CD4-positive, alpha-beta T cell (primary cell): ENCODE results near the gene OSBPL10. TPM values are rescaled to one million over a fixed set of nuclear protein-coding genes. Genes with fewer than 3 reads are reported as not detected.
"Not testable (repeated sequence)": the region's sequence is repeated elsewhere in the genome, so short reads cannot be mapped to it uniquely, and the experiment has no call there.

Source experiments
- ATAC-seq: fragments of 200-7000 bp; cut with Tn5 transposase; one replicate; pipeline ENCODE4 v1.10.0; 2022; ENCODE audit warnings: mild to moderate bottlenecking; ENCODE audit not compliant: poor library complexity
- CTCF ChIA-PET: fragments of 350-600 bp; sonication (Branson Sonifier 250); formaldehyde crosslinking; loops from one replicate; lab custom pipeline; 2021; ENCODE audit warnings: antibody characterized with exemption, inconsistent platforms; lab: Charles Lee
- POLR2A ChIA-PET: fragments of 350-600 bp; sonication (Branson Sonifier 250); formaldehyde crosslinking; loops from one replicate; lab custom pipeline; 2021; ENCODE audit warnings: antibody characterized with exemption, inconsistent platforms; lab: Charles Lee
- DNase-seq, 14 experiments: peaks; one replicate each; pipeline ENCODE4 v3.0.0-alpha.2; 2013 to 2020; ENCODE audit warnings: mixed read lengths in 2 of 14
- H3K27ac ChIP-seq, 2 donors: one replicate each; pipeline versions ENCODE4 v1.5.1 to v1.7.0; 2013; ENCODE audit warnings: low read length in 2 of 2, low read depth in 1 of 2, mild to moderate bottlenecking in 1 of 2
- H3K27me3 ChIP-seq, 2 experiments: 1 replicate in 1 of 2; 2 replicates in 1 of 2; pipeline versions ENCODE4 v1.6.1 to v1.7.0; 2013; ENCODE audit warnings: low read length in 2 of 2, control low read depth in 1 of 2, mild to moderate bottlenecking in 1 of 2, moderate library complexity in 1 of 2; ENCODE audit not compliant: insufficient read depth in 2 of 2, control insufficient read depth in 1 of 2
- H3K36me3 ChIP-seq: one replicate; pipeline ENCODE4 v1.6.1; 2013; ENCODE audit warnings: low read length, control low read depth; ENCODE audit not compliant: insufficient read depth
- H3K4me1 ChIP-seq: one replicate; pipeline ENCODE4 v1.6.1; 2013; ENCODE audit warnings: low read length, control low read depth; ENCODE audit not compliant: insufficient read depth
- H3K4me3 ChIP-seq: one replicate; pipeline ENCODE4 v1.5.1; 2013; ENCODE audit warnings: mild to moderate bottlenecking, low read length, moderate library complexity
- H3K9me3 ChIP-seq, 2 experiments: 1 replicate in 1 of 2; 2 replicates in 1 of 2; pipeline versions ENCODE4 v1.6.1 to v1.7.0; 2013; ENCODE audit warnings: low read length in 2 of 2, mild to moderate bottlenecking in 2 of 2, control low read depth in 1 of 2, moderate library complexity in 1 of 2; ENCODE audit not compliant: control insufficient read depth in 1 of 2, insufficient read depth in 1 of 2
- H3K27ac Mint-ChIP-seq: one replicate; pipeline ENCODE4 v1.8.0; 2020; ENCODE audit warnings: mixed read lengths
- H3K27me3 Mint-ChIP-seq: one replicate; pipeline ENCODE4 v1.8.0; 2021; ENCODE audit warnings: mixed read lengths
- H3K36me3 Mint-ChIP-seq: one replicate; pipeline ENCODE4 v1.8.0; 2021; ENCODE audit warnings: low read depth, mixed read lengths
- H3K4me1 Mint-ChIP-seq: one replicate; pipeline ENCODE4 v1.8.0; 2021; ENCODE audit warnings: low read depth, mixed read lengths
- H3K4me3 Mint-ChIP-seq: one replicate; pipeline ENCODE4 v1.8.0; 2020; ENCODE audit warnings: mild to moderate bottlenecking, mixed read lengths
- H3K9me3 Mint-ChIP-seq: one replicate; pipeline ENCODE4 v1.8.0; 2020; ENCODE audit warnings: mixed read lengths
- CTCF ChIP-seq: fragments of 200-600 bp; IDR thresholded peaks from one replicate; pipeline ENCODE4 v1.8.0; 2022; ENCODE audit warnings: antibody characterized with exemption, mild to moderate bottlenecking
- intact Hi-C, 2 experiments: fragments of 100-400 bp; cut with DNase I in 1 of 2; cut with micrococcal nuclease in 1 of 2; formaldehyde crosslinking; loops; one replicate each; pipeline versions ENCODE4 v1.15.1 to v1.9.0; 2023 to 2025; cut with DNase I, micrococcal nuclease
- total RNA-seq, 174 experiments: library from RNA in 2 of 174; stranded (reverse) in 2 of 174; gene quantifications; one replicate each; pipeline ENCODE4 v1.2.3 and lab custom pipeline; 2021 to 2026

OSBPL10 gene
- total RNA-seq, 2 experiments from 2014 or later, result not detected

DNA sequence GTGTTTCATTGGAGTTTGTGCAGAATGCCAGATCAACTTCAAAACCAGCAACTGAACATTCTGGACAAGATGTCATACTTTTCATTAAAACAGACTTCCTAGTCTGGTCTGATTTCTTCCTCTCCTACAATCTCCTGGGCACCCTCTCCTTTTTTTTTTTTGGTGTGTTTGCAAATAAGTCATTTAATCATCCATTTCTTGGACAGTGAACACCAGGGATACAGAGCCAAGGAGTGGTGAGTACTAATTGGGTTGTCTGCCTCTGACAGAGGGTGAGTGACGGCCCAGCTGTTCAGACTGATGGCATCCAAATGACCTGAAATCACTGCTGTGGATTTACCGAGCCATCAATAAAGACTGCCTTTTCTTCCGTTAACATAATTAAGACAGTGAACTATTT, 290.3 kb downstream of the OSBPL10 start:
- H3K27me3 ChIP-seq, result no peaks in the 10 kb centered on the region
- H3K4me3 ChIP-seq, result no peak overlapping the region
- intact Hi-C loops, result loop anchor here in 1 of 2 experiments (5.0 to 10.0 kb wide), 2 partner anchors 138 to 746 kb away; no protein-coding TSS in a partner anchor
- H3K27ac Mint-ChIP-seq, result no peak overlapping the region
- no peaks in the 10 kb centered on the region for H3K36me3 ChIP-seq
- ChIA-PET CTCF (no interaction called here), POLR2A (no interaction called here)
- no peak for TF ChIP-seq CTCF
- no peaks in the 10 kb centered on the region for H3K9me3 ChIP-seq
- no peak for ATAC-seq
- no peak overlapping the region for H3K27ac ChIP-seq
- H3K9me3 Mint-ChIP-seq, result no peaks in the 10 kb centered on the region
- H3K4me1 ChIP-seq, result no peaks in the 10 kb centered on the region
- DNase-seq, result no peak
- H3K4me3 Mint-ChIP-seq, result no peak overlapping the region
- H3K27me3 Mint-ChIP-seq, result no peaks in the 10 kb centered on the region
- peaks cover 4% of the 10 kb centered on the region for H3K4me1 Mint-ChIP-seq
- H3K36me3 Mint-ChIP-seq, result no peaks in the 10 kb centered on the region

DNA sequence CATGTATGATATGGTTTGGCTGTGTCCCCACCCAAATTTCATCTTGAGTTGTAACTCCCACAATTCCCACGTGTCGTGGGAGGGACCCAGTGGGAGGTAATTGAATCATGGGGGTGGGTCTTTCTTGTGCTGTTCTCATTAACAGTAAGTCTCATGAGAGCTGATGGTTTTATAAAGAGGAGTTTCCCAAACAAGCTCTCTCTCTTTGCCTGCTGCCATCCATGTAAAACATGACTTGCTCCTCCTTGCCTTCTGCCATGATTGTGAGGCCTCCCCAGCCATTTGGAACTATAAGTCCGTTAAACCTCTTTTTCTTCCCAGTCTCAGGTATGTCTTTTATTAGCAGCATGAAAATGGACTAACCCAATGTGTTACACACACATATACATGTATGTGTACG, 291.5 kb downstream of the OSBPL10 start:
- H3K4me1 Mint-ChIP-seq, ATAC-seq, H3K27me3 ChIP-seq, H3K9me3 Mint-ChIP-seq, CTCF ChIA-PET, H3K36me3 ChIP-seq, H3K4me3 ChIP-seq, H3K4me3 Mint-ChIP-seq, H3K27ac Mint-ChIP-seq, H3K27me3 Mint-ChIP-seq, POLR2A ChIA-PET, H3K9me3 ChIP-seq, intact Hi-C loops, H3K27ac ChIP-seq, DNase-seq, H3K4me1 ChIP-seq, H3K36me3 Mint-ChIP-seq: not testable (repeated sequence)

DNA sequence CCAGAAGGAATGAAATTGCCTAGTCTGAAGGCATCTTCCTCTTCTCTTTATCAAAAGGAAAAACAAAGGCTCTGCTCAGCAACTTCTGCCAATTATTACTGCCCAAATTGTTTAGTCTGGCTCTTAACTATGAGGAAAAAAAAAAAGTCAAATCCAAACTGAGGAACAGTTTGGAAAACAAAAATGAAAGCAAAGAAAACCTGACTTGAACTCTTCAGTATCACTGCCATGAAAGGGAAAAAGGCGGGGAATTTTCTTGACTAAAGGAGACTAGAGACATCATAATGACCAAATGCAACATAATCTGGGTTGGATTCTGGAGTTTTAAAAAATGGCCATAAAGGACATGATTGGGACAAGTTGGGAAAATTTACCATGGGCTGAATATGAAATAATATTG, 292.1 kb downstream of the OSBPL10 start:
- no peak for TF ChIP-seq CTCF
- Histone ChIP-seq H3K36me3 (no peaks in the 10 kb centered on the region), H3K4me1 (no peaks in the 10 kb centered on the region), H3K27ac (no peak overlapping the region), H3K9me3 (no peaks in the 10 kb centered on the region), H3K4me3 (no peak overlapping the region), H3K27me3 (no peaks in the 10 kb centered on the region)
- ATAC-seq (no peak), DNase-seq (no peak)
- Mint-ChIP-seq H3K4me1 (peaks cover 4% of the 10 kb centered on the region), H3K27ac (no peak overlapping the region), H3K9me3 (no peaks in the 10 kb centered on the region), H3K36me3 (no peaks in the 10 kb centered on the region), H3K27me3 (no peaks in the 10 kb centered on the region), H3K4me3 (no peak overlapping the region)
- ChIA-PET CTCF (no interaction called here), POLR2A (no interaction called here)
- intact Hi-C loops, result no loop called here

- no peaks in the 10 kb centered on the region for H3K9me3 ChIP-seq
- no peaks in the 10 kb centered on the region for H3K36me3 ChIP-seq
- no peak overlapping the region for H3K4me3 ChIP-seq
- Mint-ChIP-seq H3K27me3 (no peaks in the 10 kb centered on the region), H3K9me3 (no peaks in the 10 kb centered on the region), H3K36me3 (no peaks in the 10 kb centered on the region), H3K4me1 (peaks cover 4% of the 10 kb centered on the region), H3K27ac (no peak overlapping the region), H3K4me3 (no peak overlapping the region)
- no peaks in the 10 kb centered on the region for H3K27me3 ChIP-seq
- DNase-seq (no peak), ATAC-seq (no peak)
- POLR2A ChIA-PET, result no interaction called here
- CTCF ChIA-PET, result no interaction called here
- no peak overlapping the region for H3K27ac ChIP-seq
- H3K4me1 ChIP-seq, result no peaks in the 10 kb centered on the region
- no peak for TF ChIP-seq CTCF
- intact Hi-C loops, result no loop called here
These were observed 293.9 kb downstream of the OSBPL10 start for GRCh38 chr3:31687020-31687802.
